ENCODE data around the gene COL11A1.

DNA sequence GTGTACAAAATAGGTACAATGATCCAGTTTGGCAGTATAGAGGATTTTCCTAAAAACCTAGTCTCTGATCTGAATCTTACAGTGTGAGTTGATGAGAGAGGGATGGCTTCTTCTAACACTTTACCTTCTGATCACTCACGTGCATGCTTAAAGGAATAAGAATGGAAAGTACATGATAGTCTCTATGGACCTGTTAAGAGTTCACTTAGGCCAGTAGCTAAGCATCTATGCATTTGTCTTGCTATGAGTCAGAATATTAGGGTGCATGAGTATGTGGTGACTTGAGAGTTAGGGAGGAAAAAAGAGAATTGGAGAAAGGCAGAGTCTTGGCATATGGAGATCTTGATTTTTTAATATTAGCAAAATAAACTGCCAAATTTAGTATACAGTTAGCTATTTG is 206.3 kb downstream of the COL11A1 start:
- TF ChIP-seq, protein P1, sequence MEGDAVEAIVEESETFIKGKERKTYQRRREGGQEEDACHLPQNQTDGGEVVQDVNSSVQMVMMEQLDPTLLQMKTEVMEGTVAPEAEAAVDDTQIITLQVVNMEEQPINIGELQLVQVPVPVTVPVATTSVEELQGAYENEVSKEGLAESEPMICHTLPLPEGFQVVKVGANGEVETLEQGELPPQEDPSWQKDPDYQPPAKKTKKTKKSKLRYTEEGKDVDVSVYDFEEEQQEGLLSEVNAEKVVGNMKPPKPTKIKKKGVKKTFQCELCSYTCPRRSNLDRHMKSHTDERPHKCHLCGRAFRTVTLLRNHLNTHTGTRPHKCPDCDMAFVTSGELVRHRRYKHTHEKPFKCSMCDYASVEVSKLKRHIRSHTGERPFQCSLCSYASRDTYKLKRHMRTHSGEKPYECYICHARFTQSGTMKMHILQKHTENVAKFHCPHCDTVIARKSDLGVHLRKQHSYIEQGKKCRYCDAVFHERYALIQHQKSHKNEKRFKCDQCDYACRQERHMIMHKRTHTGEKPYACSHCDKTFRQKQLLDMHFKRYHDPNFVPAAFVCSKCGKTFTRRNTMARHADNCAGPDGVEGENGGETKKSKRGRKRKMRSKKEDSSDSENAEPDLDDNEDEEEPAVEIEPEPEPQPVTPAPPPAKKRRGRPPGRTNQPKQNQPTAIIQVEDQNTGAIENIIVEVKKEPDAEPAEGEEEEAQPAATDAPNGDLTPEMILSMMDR (IDR thresholded peaks at IDR 0.05), result no peak
- no peak for TF ChIP-seq POLR2A (IDR thresholded peaks at IDR 0.05)

Measured in esophagus squamous epithelium (tissue), 4 donors.